A549 (cell line): ENCODE results near the gene CKLF. TPM values are rescaled to one million over a fixed set of nuclear protein-coding genes. Genes with fewer than 3 reads are reported as not detected.
A peak's percentile ranks its signal among the peaks of the same experiment; 100 is the strongest.

Experiments used
- ATAC-seq, 2 experiments: fragments of 200-7000 bp in 1 of 2; fragments of >200 bp in 1 of 2; cut with Nextera tagmentation in 1 of 2; cut with Tn5 transposase in 1 of 2; 3 replicates each; pipeline versions ENCODE4 v1.8.0 to v1.9.1; 2018 to 2020; ENCODE audit warnings: mild to moderate bottlenecking in 1 of 2, moderate library complexity in 1 of 2
- CTCF ChIA-PET: fragments of 300-600 bp; sonication (Branson Sonifier 250); formaldehyde crosslinking; extraction: SDS; loops from one replicate; lab custom pipeline; 2021; ENCODE audit warnings: antibody characterized with exemption, inconsistent platforms; lab: Yijun Ruan, JAX
- POLR2A ChIA-PET: fragments of 350-600 bp; formaldehyde crosslinking; extraction: SDS; loops from one replicate; lab custom pipeline; 2021; ENCODE audit warnings: antibody characterized with exemption, inconsistent platforms; lab: Yijun Ruan, JAX
- DNase-seq, 2 experiments: peaks; one replicate each; pipeline versions ENCODE4 v3.0.0 to v3.0.0-alpha.2; 2011 to 2016; ENCODE audit warnings: low read depth in 1 of 2, low spot score in 1 of 2
- FAIRE-seq: peaks from 2 replicates; lab custom pipeline; 2011; peaks lifted over from hg19 to GRCh38; lab: Jason Lieb, UNC
- H3K27ac ChIP-seq, 2 experiments: fragments of >200 bp; sonication (Bioruptor Twin); formaldehyde crosslinking; 3 replicates each; pipeline ENCODE4 v1.5.1; 2016 to 2017
- H3K4me1 ChIP-seq: fragments of >200 bp; sonication (Bioruptor Twin); formaldehyde crosslinking; 3 replicates; pipeline ENCODE4 v1.6.1; 2016
- H3K4me2 ChIP-seq: fragments of >200 bp; sonication (Bioruptor Twin); formaldehyde crosslinking; 3 replicates; pipeline ENCODE4 v1.6.1; 2016
- H3K4me3 ChIP-seq: fragments of >200 bp; sonication (Bioruptor Twin); formaldehyde crosslinking; 3 replicates; pipeline ENCODE4 v1.5.1; 2016
- H3K9me3 ChIP-seq: fragments of >200 bp; sonication (Bioruptor Twin); formaldehyde crosslinking; 3 replicates; pipeline ENCODE4 v1.6.1; 2016
- CEBPB ChIP-seq, 2 experiments: fragments of >200 bp in 1 of 2; sonication (Bioruptor Twin) in 1 of 2; formaldehyde crosslinking in 1 of 2; IDR thresholded peaks; 2 replicates each; pipeline ENCODE4 v1.6.1; 2012 to 2016
- ELK1 ChIP-seq: fragments of 150-350 bp; IDR thresholded peaks from 2 replicates; pipeline ENCODE4 v1.6.1; 2014; ENCODE audit warnings: low read depth, mild to moderate bottlenecking, low read length
- FOSL2 ChIP-seq, 2 experiments: fragments of 450-650 bp in 1 of 2; fragments of >200 bp in 1 of 2; sonication (Bioruptor Twin) in 1 of 2; formaldehyde crosslinking; IDR thresholded peaks; 2 replicates each; pipeline versions ENCODE4 v1.5.0 to v1.6.1; 2016 to 2020; ENCODE audit warnings: mild to moderate bottlenecking in 1 of 2, moderate library complexity in 1 of 2
- GATA3 ChIP-seq: IDR thresholded peaks from 2 replicates; pipeline ENCODE4 v1.6.1; 2012; ENCODE audit warnings: borderline replicate concordance
- HES2 ChIP-seq: fragments of >200 bp; sonication (Bioruptor Twin); formaldehyde crosslinking; IDR thresholded peaks from 2 replicates; pipeline ENCODE4 v1.6.1; 2016
- MAFK ChIP-seq: fragments of 450-650 bp; IDR thresholded peaks from 2 replicates; pipeline ENCODE4 v1.6.1; 2014; ENCODE audit not compliant: partially characterized antibody
- MAX ChIP-seq: IDR thresholded peaks from 2 replicates; pipeline ENCODE4 v1.6.1; 2012
- NFE2L2 ChIP-seq: fragments of 150-350 bp; conservative IDR thresholded peaks from 2 replicates; pipeline ENCODE4 v1.6.1; 2014; ENCODE audit warnings: low read length
- NPAS2 ChIP-seq: fragments of 250-450 bp; sonication (Bioruptor Pico); IDR thresholded peaks from 2 replicates; pipeline ENCODE4 v1.8.0; 2022; ENCODE audit warnings: mild to moderate bottlenecking, moderate library complexity, borderline replicate concordance
- NR3C1 ChIP-seq: fragments of >200 bp; sonication (Bioruptor Twin); formaldehyde crosslinking; IDR thresholded peaks from 3 replicates; pipeline ENCODE4 v1.6.1; 2017
- RARB ChIP-seq: fragments of 250-450 bp; sonication (Bioruptor Pico); IDR thresholded peaks from 2 replicates; pipeline ENCODE4 v1.8.0; 2021; ENCODE audit warnings: mild to moderate bottlenecking, moderate library complexity
- REST ChIP-seq: fragments of 200-600 bp; sonication (generic); IDR thresholded peaks from 2 replicates; pipeline ENCODE4 v1.6.1; 2016; ENCODE audit warnings: antibody characterized with exemption, mild to moderate bottlenecking, moderate library complexity
- RFX5 ChIP-seq: fragments of 450-650 bp; IDR thresholded peaks from 2 replicates; pipeline ENCODE4 v1.7.1; 2014; ENCODE audit warnings: antibody characterized with exemption, mild to moderate bottlenecking, moderate library complexity
- RNF2 ChIP-seq: fragments of 200-600 bp; sonication (generic); IDR thresholded peaks from 2 replicates; pipeline ENCODE4 v1.6.1; 2016; ENCODE audit warnings: low read depth, mild to moderate bottlenecking, antibody characterized with exemption, moderate library complexity, borderline replicate concordance
- SMC3 ChIP-seq: fragments of >200 bp; sonication (Bioruptor Twin); formaldehyde crosslinking; IDR thresholded peaks from 3 replicates; pipeline ENCODE4 v1.6.1; 2018; ENCODE audit warnings: inconsistent platforms
- TP53 ChIP-seq: fragments of 250-450 bp; sonication (Bioruptor Pico); IDR thresholded peaks from 2 replicates; pipeline ENCODE4 v1.5.0; 2021; ENCODE audit warnings: mild to moderate bottlenecking, moderate library complexity
- USF2 ChIP-seq: fragments of 450-650 bp; IDR thresholded peaks from 2 replicates; pipeline ENCODE4 v1.6.1; 2014; ENCODE audit warnings: antibody characterized with exemption
- WGBS: methylation state at CpG from one replicate; pipeline ENCODE4 v1.1.6; 2017; ENCODE audit errors: missing lambda C conversion rate; 5-methylcytosine and 5-hydroxymethylcytosine counted together
- polyA plus RNA-seq, 4 experiments: library from polyadenylated mRNA; depleted of rRNA in 3 of 4; stranded (reverse); fragments of >200 nt; fragmentation: RNase III in 1 of 4; extraction: RNeasy Plus Mini Kit Qiagen cat#74134 plus additional on column Dnase treatment in 1 of 4; gene quantifications; 2 replicates in 3 of 4; 3 replicates in 1 of 4; pipeline ENCODE4 v1.2.3, GENCODE V29; 2011 to 2017

Gene CKLF
- polyA plus RNA-seq, 2 of the 4 experiments (the other 2 are of a cell fraction) = 85.1 to 87.0 TPM

- FAIRE-seq = no peak
- CTCF ChIA-PET = interaction anchor here (1.2 to 5.4 kb wide), 10 partner anchors 9 to 145 kb away, joined by 3 to 26 read pairs (median 5); partner anchors contain the start of gene CMTM1
These were observed 539 bp upstream of the CKLF start for GRCh38 chr16:66551788-66552285.

GRCh38 chr16:66553223-66553622 is 847 bp downstream of the CKLF start:
- Histone ChIP-seq H3K4me3 (peak overlapping the region; percentile 51), H3K4me1 (peaks cover 40% of the 10 kb centered on the region), H3K4me2 (peak overlapping the region; percentile 92), H3K27ac (peak overlapping the region; percentile 90 to 91; a peak in 5 of 6 replicates), H3K9me3 (no peaks in the 10 kb centered on the region)
- ChIA-PET CTCF (interaction anchor here (1.9 to 2.2 kb wide), 3 partner anchors 10 to 146 kb away, joined by 8 to 10 read pairs (median 8); no protein-coding TSS in a partner anchor), POLR2A (interaction anchor here (1.0 to 1.7 kb wide), 3 partner anchors 42 to 278 kb away, joined by 3 to 13 read pairs (median 8); partner anchors contain the start of genes CMTM3 and NAE1)
- DNase-seq (no peak), FAIRE-seq (no peak), ATAC-seq (no peak)
- 71% methylated on average over 8 of the region's 8 CpGs for WGBS
- TF ChIP-seq NPAS2 (CRISPR knock-in tag) = no peak

More at GRCh38 chr16:66551788-66552285, 539 bp upstream of the CKLF start:
- peak in 1 of 2 experiments; percentile 12 for DNase-seq
- H3K4me3 ChIP-seq = peak overlapping the region; percentile 51
- WGBS = 43% methylated on average over 8 of the region's 8 CpGs
- peaks cover 40% of the 10 kb centered on the region for H3K4me1 ChIP-seq
- peak overlapping the region; percentile 92 for H3K4me2 ChIP-seq
- ATAC-seq = peak in 1 of 2 experiments; percentile 2; a peak in 2 of 6 replicates
- TF ChIP-seq NR3C1 = no peak
- 0 out of 2 replicates have a peak, but pooled peaks have one; percentile 28 for TF ChIP-seq RARB (CRISPR knock-in tag)
- POLR2A ChIA-PET = interaction anchor here (1.0 to 1.7 kb wide), 8 partner anchors 11 to 145 kb away, joined by 3 to 13 read pairs (median 7); partner anchors contain the start of gene CMTM3
- H3K9me3 ChIP-seq = no peaks in the 10 kb centered on the region
- peak overlapping the region; percentile 90 to 91 for H3K27ac ChIP-seq

- TF ChIP-seq SMC3 (no peak), MAFK (peak; percentile 27), ELK1 (no peak)
- Histone ChIP-seq H3K27ac (no peak overlapping the region), H3K4me2 (peak overlapping the region; percentile 92; the same call in 2 of the 3 replicates), H3K4me1 (peaks cover 36% of the 10 kb centered on the region), H3K4me3 (no peak overlapping the region), H3K9me3 (no peaks in the 10 kb centered on the region)
- 93% methylated on average over 3 of the region's 3 CpGs for WGBS
- ChIA-PET CTCF (interaction anchor here (1.0 to 2.0 kb wide), 2 partner anchors 9 to 147 kb away, joined by 4 to 8 read pairs; no protein-coding TSS in a partner anchor), POLR2A (no interaction called here)
- ATAC-seq (no peak), FAIRE-seq (no peak), DNase-seq (no peak)
These were observed 1.6 kb downstream of the CKLF start for GRCh38 chr16:66554021-66554420.

GRCh38 chr16:66554495-66554894 is 2.1 kb downstream of the CKLF start:
- ATAC-seq (no peak), FAIRE-seq (no peak), DNase-seq (no peak)
- no peak overlapping the region for H3K27ac ChIP-seq
- H3K4me1 ChIP-seq = peaks cover 32% of the 10 kb centered on the region
- H3K9me3 ChIP-seq = no peaks in the 10 kb centered on the region
- H3K4me2 ChIP-seq = no peak overlapping the region
- no peak for TF ChIP-seq TP53
- no peak for TF ChIP-seq MAX
- TF ChIP-seq CEBPB (IDR thresholded peaks at IDR 0.05) = peak; percentile 45 to 56; a peak in 3 of 4 replicates
- H3K4me3 ChIP-seq = no peak overlapping the region
- ChIA-PET CTCF (interaction anchor here (1.0 to 2.0 kb wide), 2 partner anchors 8 to 148 kb away, joined by 4 to 8 read pairs; no protein-coding TSS in a partner anchor), POLR2A (no interaction called here)
- 92% methylated on average over 6 of the region's 6 CpGs for WGBS

- ATAC-seq = no peak
- no peaks in the 10 kb centered on the region for H3K4me1 ChIP-seq
- no peak for FAIRE-seq
- DNase-seq = no peak
- no peak overlapping the region for H3K27ac ChIP-seq
- 90% methylated on average over 1 of the region's 1 CpG for WGBS
- H3K9me3 ChIP-seq = no peaks in the 10 kb centered on the region
- POLR2A ChIA-PET = no interaction called here
- no peak overlapping the region for H3K4me2 ChIP-seq
- CTCF ChIA-PET = interaction anchor here (0.8 to 2.6 kb wide), 2 partner anchors 8 to 30 kb away, joined by 3 to 7 read pairs; partner anchors contain the start of gene CKLF
- H3K4me3 ChIP-seq = no peak overlapping the region
- TF ChIP-seq FOSL2 (IDR thresholded peaks at IDR 0.05) (no peak), FOSL2 (CRISPR knock-in tag; IDR thresholded peaks at IDR 0.05) (no peak), REST (no peak), NFE2L2 (no peak), RNF2 (no peak), HES2 (no peak), GATA3 (no peak), RFX5 (no peak), USF2 (no peak)
These were observed 7.7 kb downstream of the CKLF start for GRCh38 chr16:66560107-66560506.
